Stomach smooth muscle (tissue), 2 donors: ENCODE results near the gene CCDC148.

ENCODE experiments used
- H3K27ac ChIP-seq: one replicate; pipeline ENCODE4 v1.7.0; 2013; ENCODE audit warnings: mild to moderate bottlenecking, low read length, inconsistent platforms
- H3K27me3 ChIP-seq, 2 donors: one replicate each; pipeline ENCODE4 v1.7.0; 2013; ENCODE audit warnings: low read length in 2 of 2; ENCODE audit not compliant: insufficient read depth in 2 of 2, control insufficient read depth in 1 of 2
- H3K36me3 ChIP-seq, 2 donors: one replicate each; pipeline ENCODE4 v1.7.0; 2013; ENCODE audit warnings: low read length in 2 of 2; ENCODE audit not compliant: control insufficient read depth in 2 of 2, insufficient read depth in 2 of 2
- H3K4me1 ChIP-seq: one replicate; pipeline ENCODE4 v1.7.0; 2013; ENCODE audit warnings: low read length; ENCODE audit not compliant: control insufficient read depth, insufficient read depth
- H3K4me3 ChIP-seq, 2 donors: one replicate each; pipeline ENCODE4 v1.7.0; 2013; ENCODE audit warnings: low read length in 2 of 2
- H3K9ac ChIP-seq, 2 donors: one replicate each; pipeline ENCODE4 v1.7.0; 2013; ENCODE audit warnings: low read length in 2 of 2, mild to moderate bottlenecking in 1 of 2
- H3K9me3 ChIP-seq, 2 donors: one replicate each; pipeline ENCODE4 v1.7.0; 2013; ENCODE audit warnings: low read length in 2 of 2; ENCODE audit not compliant: control insufficient read depth in 2 of 2
- donor health status: healthy.
- donor health status: Pancreatic carcinoma.

The CCDC148 gene

DNA sequence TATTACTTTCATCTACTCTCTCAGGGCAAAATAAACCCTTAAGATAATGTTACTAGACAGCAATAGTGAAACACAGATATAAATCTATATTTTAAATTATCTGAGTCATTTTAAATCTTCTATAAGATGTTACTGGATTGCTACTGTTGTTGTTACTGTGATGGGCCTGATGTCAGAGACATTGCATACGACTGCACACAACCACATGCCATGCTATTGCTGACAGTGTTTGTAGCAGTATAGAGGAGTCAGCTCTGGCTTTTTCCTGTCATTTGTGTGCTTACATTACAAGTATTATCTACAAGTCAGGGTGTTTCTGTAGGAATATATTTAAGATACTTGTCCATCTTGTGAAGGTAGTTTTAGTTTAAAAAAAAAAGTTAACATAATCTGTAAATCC lies 63.9 kb downstream of the CCDC148 start:
- Histone ChIP-seq H3K4me1 (no peaks in the 10 kb centered on the region), H3K36me3 (no peaks in the 10 kb centered on the region), H3K9ac (no peak overlapping the region), H3K4me3 (no peak overlapping the region), H3K9me3 (no peaks in the 10 kb centered on the region), H3K27me3 (no peaks in the 10 kb centered on the region), H3K27ac (no peak overlapping the region)

DNA sequence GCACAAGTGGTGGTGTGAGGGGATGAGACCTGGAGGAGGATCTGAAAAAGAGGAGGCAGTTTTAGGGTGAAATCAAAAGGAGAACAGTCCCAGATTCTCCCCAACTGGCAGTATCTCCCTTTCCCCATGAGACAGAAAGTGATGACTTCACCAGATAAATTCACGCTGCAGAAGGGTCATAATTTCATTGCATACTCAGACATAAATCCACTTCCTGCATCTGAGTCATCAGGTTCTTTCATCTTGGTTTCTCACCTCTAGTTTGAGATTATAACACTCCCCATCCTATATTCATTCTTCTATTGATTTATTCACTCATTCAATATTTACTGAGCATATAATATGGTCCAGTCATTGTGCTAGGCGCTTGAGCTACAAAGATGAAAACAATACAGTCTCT lies 64.7 kb downstream of the CCDC148 start:
- Histone ChIP-seq H3K36me3 (no peaks in the 10 kb centered on the region), H3K4me3 (no peak overlapping the region), H3K4me1 (no peaks in the 10 kb centered on the region)

DNA sequence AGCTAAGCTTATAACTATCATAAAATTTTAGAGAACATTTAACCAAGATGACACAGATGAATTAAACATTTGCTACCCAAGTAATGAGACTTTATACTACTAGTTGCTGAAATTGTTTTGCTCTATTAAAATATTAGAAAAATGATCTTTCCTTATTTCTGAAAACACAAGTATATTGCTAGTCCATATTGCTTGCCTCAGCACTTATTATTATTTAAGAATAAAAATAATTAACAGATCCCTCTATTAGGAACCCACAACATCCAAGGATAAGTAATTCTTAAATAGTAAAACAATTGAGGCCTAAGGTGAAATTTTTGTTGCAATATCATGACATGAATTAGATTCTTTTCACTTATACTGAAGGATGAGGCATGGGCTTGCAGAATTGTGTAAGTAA lies 65.2 kb downstream of the CCDC148 start:
- H3K27ac ChIP-seq, result no peak overlapping the region

More for the DNA sequence above, 64.7 kb downstream of the CCDC148 start:
- H3K9ac ChIP-seq, result no peak overlapping the region
- H3K9me3 ChIP-seq, result no peaks in the 10 kb centered on the region
- no peaks in the 10 kb centered on the region for H3K27me3 ChIP-seq
- no peak overlapping the region for H3K27ac ChIP-seq

DNA sequence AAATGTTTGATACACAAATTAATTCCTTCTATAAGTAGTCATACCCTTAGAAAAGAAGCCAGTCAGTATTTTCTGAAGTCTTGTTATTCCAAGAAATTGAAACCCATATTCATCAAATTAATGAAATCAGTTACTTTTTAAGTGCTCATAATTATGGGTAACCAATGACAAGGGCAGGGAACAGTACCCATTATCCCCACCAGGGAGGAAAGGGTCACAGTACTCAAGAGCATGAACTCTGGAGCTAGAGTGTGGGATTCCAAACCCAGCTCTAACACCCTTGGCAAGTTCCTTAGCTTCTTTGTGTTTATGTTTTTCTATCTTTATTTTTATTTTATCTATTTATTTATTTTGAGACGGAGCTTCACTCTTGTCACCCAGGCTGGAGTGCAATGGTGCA lies 68.4 kb downstream of the CCDC148 start:
- H3K27ac ChIP-seq, result no peak overlapping the region
- no peaks in the 10 kb centered on the region for H3K27me3 ChIP-seq

More for the DNA sequence above, 65.2 kb downstream of the CCDC148 start:
- Histone ChIP-seq H3K4me3 (no peak overlapping the region), H3K27me3 (no peaks in the 10 kb centered on the region), H3K9ac (no peak overlapping the region), H3K9me3 (no peaks in the 10 kb centered on the region), H3K36me3 (no peaks in the 10 kb centered on the region), H3K4me1 (no peaks in the 10 kb centered on the region)

DNA sequence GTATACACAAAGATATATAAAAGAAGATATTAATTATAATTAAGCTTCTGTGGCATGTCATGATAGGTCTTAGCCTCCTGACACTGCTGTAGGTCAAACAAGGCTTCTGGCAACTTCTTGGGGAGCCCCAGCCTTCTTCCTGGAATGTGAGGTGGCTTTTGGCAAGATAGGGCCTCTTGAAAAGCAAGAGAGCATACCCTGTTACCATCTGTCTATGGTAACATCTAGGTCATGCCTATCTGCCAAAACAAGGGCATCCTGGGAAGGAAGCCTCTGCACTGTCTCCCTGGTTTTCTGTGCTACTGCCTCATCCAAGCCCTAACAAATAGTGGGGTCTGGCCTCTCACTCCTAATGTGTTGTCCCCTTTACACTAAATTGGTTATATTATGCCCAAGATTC lies 70.9 kb downstream of the CCDC148 start:
- Histone ChIP-seq H3K4me3 (no peak overlapping the region), H3K27me3 (no peaks in the 10 kb centered on the region), H3K36me3 (no peaks in the 10 kb centered on the region), H3K27ac (no peak overlapping the region), H3K9me3 (no peaks in the 10 kb centered on the region), H3K4me1 (no peaks in the 10 kb centered on the region), H3K9ac (no peak overlapping the region)

More for the DNA sequence above, 68.4 kb downstream of the CCDC148 start:
- H3K9me3 ChIP-seq, result no peaks in the 10 kb centered on the region
- no peak overlapping the region for H3K4me3 ChIP-seq
- H3K36me3 ChIP-seq, result no peaks in the 10 kb centered on the region
- H3K9ac ChIP-seq, result no peak overlapping the region
- H3K4me1 ChIP-seq, result no peaks in the 10 kb centered on the region

DNA sequence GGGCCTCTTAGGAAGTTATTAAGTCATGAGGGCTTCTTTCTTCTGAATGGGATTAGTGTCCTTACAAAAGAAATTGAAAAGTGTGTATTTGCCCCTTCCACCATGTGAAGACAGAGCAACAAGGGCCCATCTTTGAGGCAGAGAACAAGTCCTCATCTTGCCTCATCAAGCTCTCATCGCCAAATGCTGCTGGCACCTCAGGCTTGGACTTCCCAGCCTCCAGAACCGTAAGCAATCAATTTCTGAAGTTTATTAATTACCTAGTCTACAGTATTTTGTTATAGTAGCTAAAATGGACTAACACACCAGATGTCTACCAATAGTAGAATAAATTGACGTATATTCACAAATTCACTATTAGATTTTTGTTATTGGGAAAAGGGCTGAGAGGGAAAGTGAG lies 74.6 kb downstream of the CCDC148 start:
- no peak overlapping the region for H3K9ac ChIP-seq
- H3K9me3 ChIP-seq, result no peaks in the 10 kb centered on the region
- no peaks in the 10 kb centered on the region for H3K4me1 ChIP-seq
- H3K36me3 ChIP-seq, result no peaks in the 10 kb centered on the region
- no peak overlapping the region for H3K4me3 ChIP-seq
- no peaks in the 10 kb centered on the region for H3K27me3 ChIP-seq
- H3K27ac ChIP-seq, result no peak overlapping the region

DNA sequence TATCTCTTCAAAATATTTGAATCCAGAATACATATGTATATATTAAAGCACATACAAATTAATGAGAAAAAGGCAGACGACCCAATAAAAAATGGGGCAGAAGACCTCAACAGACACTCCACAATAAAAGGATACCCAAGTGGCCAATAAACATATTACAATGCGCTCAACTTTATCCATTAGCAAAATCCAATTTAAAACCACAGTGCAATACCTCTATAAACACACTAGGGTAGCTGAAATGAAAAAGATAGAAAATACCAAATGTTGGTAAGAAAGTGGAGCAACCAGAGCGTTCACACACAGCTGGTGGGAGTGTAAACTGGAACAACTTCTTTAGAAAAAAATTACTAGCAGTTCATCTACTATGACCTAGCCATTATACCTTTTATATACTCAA lies 75.3 kb downstream of the CCDC148 start:
- H3K4me1 ChIP-seq, result no peaks in the 10 kb centered on the region
- H3K27me3 ChIP-seq, result no peaks in the 10 kb centered on the region
- H3K36me3 ChIP-seq, result no peaks in the 10 kb centered on the region
- H3K9me3 ChIP-seq, result no peaks in the 10 kb centered on the region
- H3K9ac ChIP-seq, result no peak overlapping the region
- H3K4me3 ChIP-seq, result no peak overlapping the region
- no peak overlapping the region for H3K27ac ChIP-seq

DNA sequence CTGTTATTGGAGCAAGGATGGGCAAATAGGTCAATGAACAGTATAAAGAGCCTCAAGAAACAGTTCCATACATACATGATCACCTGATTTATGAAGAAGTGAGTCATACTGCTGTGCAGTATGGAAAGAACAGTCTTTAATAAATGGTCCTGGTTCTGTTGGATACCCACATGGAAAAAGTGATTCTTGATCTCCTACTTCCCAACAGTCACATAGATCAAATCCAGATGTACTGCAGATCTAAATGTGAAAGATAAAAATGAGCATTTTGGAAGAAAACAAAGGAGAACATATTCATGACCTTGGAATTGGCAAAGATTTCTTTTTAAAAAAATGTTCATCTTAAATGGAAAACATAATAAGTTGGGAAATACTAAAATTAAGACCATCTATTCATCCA lies 75.8 kb downstream of the CCDC148 start:
- Histone ChIP-seq H3K36me3 (no peaks in the 10 kb centered on the region), H3K9ac (no peak overlapping the region), H3K27ac (no peak overlapping the region), H3K9me3 (no peaks in the 10 kb centered on the region), H3K4me3 (no peak overlapping the region), H3K4me1 (no peaks in the 10 kb centered on the region), H3K27me3 (no peaks in the 10 kb centered on the region)

DNA sequence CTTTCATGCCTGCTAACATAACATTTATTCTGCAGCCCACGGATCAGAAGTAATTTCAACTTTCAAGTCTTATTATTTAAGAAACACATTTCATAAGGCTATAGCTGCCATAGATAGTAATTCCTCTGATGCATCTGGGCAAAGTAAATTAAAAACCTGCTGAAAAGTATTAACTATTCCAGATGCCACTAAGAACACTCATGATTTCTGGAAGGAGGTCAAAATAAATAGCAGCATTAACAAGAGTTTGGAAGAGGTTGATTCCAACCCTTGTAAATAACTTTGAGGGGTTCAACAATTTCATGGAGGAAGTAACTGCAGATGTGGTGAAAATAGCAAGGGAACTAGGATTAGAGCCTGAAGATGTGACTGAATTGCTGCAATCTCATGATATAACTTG lies 77.6 kb downstream of the CCDC148 start:
- H3K27me3 ChIP-seq, result no peaks in the 10 kb centered on the region
- H3K27ac ChIP-seq, result no peak overlapping the region
- no peaks in the 10 kb centered on the region for H3K4me1 ChIP-seq

DNA sequence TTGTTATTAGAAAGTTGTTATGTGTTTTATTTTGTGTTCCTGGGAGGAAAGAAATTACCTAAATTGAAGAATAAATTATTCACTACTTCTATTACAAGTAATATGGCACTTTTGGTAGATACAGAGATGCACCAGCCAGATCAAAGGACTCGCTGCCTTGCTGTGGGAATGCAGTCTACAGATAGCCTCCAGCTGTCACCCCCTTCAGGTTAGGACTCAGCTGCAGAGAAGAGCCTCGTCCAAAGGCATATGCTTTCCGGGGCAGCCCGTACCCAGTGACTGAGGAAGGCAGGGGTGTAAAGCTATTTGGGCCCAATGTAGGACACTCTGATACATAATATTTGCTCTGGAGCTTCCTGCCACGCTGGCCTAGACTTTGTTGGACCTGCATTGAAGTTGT lies 90.2 kb downstream of the CCDC148 start:
- Histone ChIP-seq H3K36me3 (no peaks in the 10 kb centered on the region), H3K4me1 (no peaks in the 10 kb centered on the region), H3K4me3 (no peak overlapping the region), H3K9me3 (peaks cover 0 to 2% of the 10 kb centered on the region in 2 donors), H3K27ac (no peak overlapping the region), H3K27me3 (no peaks in the 10 kb centered on the region), H3K9ac (no peak overlapping the region)

More for the DNA sequence above, 77.6 kb downstream of the CCDC148 start:
- no peaks in the 10 kb centered on the region for H3K9me3 ChIP-seq
- no peak overlapping the region for H3K4me3 ChIP-seq
- H3K36me3 ChIP-seq, result no peaks in the 10 kb centered on the region
- H3K9ac ChIP-seq, result no peak overlapping the region

DNA sequence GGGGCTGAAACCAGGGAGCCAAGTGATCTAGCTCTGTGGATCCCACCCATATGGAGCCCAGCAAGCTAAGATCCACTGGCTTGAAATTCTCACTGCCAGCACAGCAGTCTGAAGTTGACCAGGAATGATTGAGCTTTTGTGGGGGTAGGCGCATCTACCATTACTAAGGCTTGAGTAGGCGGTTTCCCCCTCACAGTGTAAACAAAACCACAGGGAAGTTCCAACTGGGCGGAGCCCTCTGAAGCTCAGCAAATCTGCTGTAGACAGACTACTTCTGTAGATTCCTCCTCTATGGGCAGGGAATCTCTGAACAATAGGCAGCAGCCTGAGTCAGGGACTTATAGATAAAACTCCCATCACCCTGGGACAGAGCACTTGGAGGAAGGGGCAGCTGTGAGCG lies 96.7 kb downstream of the CCDC148 start:
- Histone ChIP-seq H3K9me3 (no peaks in the 10 kb centered on the region), H3K27ac (no peak overlapping the region), H3K36me3 (no peaks in the 10 kb centered on the region), H3K4me3 (no peak overlapping the region), H3K4me1 (no peaks in the 10 kb centered on the region), H3K27me3 (no peaks in the 10 kb centered on the region), H3K9ac (no peak overlapping the region)
